ACHN (cell line): ENCODE results near the gene WNT7A.

Experiments
- DNase-seq: peaks from one replicate; pipeline ENCODE4 v3.0.0-alpha.2; 2015
- in situ Hi-C: cut with HindIII; loops from 2 replicates; pipeline ENCODE4 v1.10.0; 2017; ENCODE audit warnings: low sequenced_read_pairs, low pct_ligation_motif_present, low pct_unique_long_range_greater_than_20kb

The WNT7A gene

GRCh38 chr3:13822042-13822441 lies 57.8 kb downstream of the WNT7A start:
- in situ Hi-C loops: no loop called here
- no peak for DNase-seq

DNA sequence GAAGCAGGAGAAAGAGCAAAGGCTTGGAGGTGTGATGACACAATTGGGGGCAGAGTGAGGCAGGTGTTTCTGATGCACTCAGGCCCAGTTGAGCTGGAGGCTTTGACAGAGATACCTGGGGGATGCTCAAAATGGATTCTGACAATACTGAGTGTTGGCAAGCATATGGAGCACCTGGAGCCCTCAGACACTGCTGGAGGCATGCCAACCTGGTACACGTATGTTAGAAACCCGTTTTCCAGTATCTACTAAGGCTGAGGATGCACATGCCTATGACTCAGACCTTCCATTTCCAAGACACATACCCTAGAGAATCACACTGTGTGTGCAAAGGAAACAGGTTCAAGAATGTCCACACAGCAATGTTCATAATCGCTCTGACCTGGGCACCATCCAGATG lies 58.7 kb downstream of the WNT7A start:
- DNase-seq: no peak
- in situ Hi-C loops: no loop called here

GRCh38 chr3:13818919-13819318 lies 61.0 kb downstream of the WNT7A start:
- in situ Hi-C loops: no loop called here
- no peak for DNase-seq

DNA sequence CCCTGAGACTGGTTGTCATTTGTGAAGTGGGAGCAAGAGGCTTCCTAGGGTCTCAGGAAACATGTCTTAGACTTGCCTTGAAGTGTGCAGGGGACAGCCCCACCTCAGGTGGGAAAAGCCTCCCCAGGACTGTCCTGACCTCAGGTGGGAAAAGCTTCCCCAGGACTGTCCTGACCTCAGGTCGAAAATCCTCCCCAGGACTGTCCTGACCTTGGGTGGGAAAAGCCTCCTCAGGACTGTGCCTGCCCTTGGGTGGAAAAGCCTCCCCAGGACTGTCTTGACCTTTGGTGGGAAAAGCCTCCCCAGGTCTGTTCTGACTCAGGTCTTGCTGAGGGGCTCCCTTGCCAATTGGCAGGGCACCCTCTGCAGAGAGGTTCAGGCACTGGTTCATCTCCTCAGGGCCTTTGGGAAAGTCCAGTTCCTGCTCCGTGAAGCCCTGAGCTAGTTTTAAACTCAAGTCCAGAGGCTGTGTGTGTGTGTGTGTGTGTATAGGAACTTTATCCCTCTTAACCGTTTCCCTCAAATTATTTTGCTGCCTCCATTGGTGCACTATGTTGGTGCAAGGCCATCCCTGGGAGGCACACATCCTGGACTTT lies 64.7 kb downstream of the WNT7A start:
- in situ Hi-C loops: no loop called here
- DNase-seq: no peak

GRCh38 chr3:13812034-13812471 lies 67.8 kb downstream of the WNT7A start:
- in situ Hi-C loops: no loop called here
- no peak for DNase-seq

GRCh38 chr3:13811614-13812013 lies 68.3 kb downstream of the WNT7A start:
- no peak for DNase-seq
- in situ Hi-C loops: no loop called here

DNA sequence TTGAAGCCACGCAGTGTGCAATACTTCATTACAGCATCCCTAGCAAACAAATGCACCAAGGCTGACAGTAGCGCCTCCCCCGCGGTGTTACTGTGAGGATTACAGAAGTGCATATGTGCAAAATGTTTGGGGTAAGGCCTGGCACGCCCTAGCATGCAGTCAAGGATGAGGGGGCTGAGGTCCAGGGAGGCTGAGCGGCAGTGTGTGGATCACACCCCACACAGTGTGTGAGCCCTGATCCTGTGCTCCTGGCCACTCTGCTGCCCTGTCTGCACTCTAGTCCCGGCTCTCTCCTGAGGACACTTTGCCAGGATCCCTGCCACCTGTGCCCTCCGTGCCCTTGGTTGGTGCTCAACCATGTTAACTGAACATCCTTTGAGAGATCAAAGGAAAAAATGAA lies 71.3 kb downstream of the WNT7A start:
- no peak for DNase-seq
- in situ Hi-C loops: no loop called here

GRCh38 chr3:13801361-13802204 lies 78.3 kb downstream of the WNT7A start:
- in situ Hi-C loops: no loop called here
- no peak for DNase-seq

DNA sequence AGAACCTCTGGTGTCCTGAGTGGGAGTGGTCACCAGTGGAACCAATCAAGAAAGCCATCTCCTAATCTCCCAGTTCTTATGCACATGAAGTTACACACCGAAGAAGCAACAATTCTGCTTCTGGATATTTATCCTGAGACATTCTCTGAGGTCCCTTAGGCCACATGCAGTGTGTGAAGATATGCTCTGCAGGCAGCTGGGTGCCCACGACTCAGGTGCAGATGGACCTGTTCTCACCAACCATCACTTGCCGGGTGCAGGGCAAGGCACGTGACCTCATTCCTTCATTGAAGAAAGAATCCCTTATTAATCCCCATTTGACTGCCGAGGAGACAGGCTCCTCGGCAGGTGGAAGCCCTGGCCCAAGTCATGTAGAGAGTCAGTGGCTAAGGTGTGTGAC lies 79.8 kb downstream of the WNT7A start:
- in situ Hi-C loops: no loop called here
- no peak for DNase-seq

DNA sequence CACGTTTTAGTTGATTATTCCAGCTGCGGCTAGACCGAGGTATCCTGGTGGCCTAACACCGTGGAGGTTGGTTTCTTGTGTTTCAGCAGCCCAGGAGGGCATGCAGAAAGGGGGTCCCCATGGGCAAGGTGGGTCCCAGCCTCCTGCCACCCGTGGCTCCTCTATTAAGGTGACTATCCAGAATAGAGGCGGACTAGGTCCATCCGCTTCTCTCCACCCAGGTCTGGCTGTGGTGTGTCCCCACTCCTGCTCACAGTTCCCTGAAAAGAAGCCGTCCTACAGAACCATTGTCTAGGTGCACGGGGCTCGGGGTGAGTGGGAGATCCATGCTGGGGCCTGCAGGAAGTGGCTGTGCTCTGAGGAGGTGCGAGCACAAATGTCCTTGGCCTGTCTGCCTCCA lies 81.5 kb downstream of the WNT7A start:
- DNase-seq: no peak
- in situ Hi-C loops: no loop called here

GRCh38 chr3:13796701-13797460 lies 83.0 kb downstream of the WNT7A start:
- in situ Hi-C loops: no loop called here
- DNase-seq: no peak

- in situ Hi-C loops: no loop called here
These were observed 84.1 kb downstream of the WNT7A start for GRCh38 chr3:13795816-13796215.

DNA sequence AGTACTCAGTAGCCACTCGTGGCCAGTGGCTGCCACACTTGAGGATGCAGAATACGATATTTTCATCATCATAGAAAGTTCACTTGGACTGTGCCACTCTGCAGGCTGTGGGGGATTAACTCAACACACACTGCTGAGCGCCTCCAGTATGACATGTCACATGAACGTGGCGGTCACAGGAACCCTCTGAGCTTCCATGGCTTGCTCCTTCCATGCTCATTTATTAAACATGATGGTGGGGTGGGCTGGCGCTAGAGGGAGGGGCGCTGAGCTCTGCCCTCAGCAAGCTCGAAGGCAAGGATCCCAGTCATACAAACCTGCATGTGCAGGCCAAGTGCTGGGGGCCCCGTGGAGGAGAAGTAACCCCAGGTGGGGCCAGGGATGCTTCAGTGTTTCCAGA lies 85.5 kb downstream of the WNT7A start:
- in situ Hi-C loops: no loop called here
- no peak for DNase-seq

More at GRCh38 chr3:13795816-13796215, 84.1 kb downstream of the WNT7A start:
- DNase-seq: no peak

- DNase-seq: no peak
- in situ Hi-C loops: no loop called here
These were observed 86.4 kb downstream of the WNT7A start for GRCh38 chr3:13793451-13793850.

DNA sequence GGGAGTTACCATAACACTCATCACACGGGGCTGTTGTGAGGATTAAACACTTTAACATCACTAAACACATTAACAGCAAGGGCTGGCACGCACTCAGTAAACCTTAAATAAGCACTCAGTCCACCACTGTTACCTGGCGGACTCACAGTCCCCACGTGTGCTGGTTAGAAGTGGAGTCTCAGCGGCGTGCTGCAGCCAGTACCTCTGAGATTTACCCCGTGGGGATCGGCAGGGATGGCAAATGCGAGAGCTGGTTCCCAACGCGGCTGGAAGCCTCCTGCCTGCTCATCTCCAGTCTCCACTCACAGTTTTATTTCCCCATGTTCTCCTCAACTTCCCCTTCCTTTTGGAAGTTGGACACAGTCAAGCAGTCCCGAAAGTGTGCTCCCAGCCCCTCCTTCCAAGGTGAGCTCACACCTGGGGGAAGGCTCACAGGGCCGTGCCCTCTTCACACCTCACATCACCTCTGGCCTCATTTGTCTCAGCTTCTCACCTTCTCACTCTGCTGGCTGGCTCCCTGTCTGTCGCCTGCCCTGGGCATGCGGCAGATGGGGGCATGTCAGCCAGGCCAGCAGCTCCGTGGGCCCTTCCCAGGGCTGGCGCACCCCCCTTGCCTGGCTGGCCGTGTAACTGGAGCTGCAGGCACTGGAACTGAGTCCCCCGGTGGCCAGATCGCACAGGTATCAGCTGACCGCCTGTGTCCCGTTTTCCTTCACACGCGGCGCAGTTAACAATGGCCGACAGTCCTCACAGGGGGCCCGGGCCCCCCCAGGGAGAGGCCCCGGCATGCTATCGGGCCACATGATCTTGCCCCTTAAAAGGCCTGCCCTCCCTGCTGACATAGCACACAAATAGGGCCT lies 87.1 kb downstream of the WNT7A start:
- in situ Hi-C loops: no loop called here
- no peak for DNase-seq

- DNase-seq: no peak
- in situ Hi-C loops: no loop called here
These were observed 87.8 kb downstream of the WNT7A start for GRCh38 chr3:13792051-13792490.

DNA sequence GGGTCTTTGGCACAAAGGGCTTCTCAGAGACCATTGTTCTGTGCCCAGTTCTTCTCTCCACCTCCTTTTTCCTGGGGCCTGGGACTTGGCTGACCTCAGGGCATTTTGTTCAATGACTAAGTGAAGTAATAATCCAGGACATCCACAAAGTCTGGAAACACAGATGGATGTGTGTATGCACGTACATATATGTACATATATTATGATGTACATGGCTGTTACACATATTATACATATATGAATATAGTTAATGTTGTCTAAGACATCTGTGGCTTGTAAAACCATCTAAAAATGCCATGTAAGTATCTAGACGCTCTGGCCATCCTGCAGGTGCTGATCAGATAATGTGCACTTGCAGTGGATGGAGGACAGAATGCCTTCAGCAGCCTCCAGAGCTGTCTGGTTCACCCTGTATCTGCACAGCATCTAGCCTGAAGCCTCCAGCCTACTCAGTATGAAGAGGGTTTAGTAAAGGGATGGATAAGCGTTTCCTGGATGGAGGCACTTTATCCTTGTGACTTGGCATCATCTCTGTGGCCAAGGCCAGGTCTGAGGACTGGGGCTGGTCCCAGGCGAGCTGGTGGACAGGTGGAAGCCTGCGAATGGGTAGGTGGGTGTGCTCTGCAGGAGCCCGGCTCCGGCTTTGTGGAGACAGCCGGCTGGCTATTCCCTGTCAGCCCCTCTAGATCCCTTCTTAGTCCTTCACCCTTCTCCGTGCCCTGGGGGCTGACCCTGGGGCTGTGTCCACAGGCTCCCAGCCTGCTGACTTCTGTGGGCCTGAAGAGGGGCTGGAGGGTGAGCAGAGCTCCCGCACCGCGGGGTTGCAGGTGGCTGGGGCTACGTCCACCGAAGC lies 88.4 kb downstream of the WNT7A start:
- DNase-seq: no peak
- in situ Hi-C loops: no loop called here
